ENCODE results near the gene AKT2. TPM values are rescaled to one million over a fixed set of nuclear protein-coding genes. Genes with fewer than 3 reads are reported as not detected.
A peak's percentile ranks its signal among the peaks of the same experiment; 100 is the strongest.

The AKT2 gene
- total and polyA plus RNA-seq, 12 donors = 56.7 to 147 (median 123) TPM

DNA sequence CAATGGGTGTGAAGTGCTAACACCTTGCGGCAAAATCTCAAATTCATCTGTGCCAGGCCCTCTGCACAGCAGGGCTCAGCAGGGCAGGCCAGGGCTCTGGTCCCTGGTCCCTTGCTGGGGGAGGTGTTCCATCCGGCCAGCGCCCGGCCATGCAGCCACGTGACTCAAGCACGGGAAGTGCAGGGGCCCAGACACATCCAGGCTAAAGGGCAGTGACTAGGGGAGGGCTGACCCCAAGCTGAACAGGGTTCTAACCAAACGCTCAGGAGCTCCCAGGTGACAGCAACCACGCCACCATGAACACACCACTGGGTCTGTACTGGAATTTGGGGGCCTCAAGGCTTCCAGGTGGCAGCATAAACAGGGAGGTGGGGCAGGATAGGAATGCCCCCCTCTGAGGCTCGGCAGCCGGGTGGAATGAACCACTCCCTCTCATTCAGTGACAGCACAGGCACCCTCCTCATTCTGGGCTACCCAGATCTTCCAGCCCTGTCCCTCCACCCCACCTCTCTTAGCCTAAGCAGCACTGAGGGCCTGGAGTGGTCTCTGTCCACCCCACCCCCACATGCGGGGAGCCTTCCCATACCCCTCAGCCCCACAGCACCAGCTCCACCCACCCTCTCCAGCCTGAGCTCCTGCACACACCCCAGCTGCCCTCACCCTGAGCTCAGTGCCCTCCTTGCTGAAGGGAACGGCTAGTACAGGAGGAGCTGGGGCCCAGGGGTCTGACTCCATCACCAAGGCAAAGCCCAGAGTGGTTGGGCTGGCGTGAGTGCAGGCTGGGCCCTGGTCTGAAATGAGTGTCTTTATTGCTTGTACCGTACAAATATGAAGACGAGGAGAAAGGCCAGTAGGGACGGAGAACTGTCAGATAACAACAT lies 53.4 kb downstream of the AKT2 start:
- TF ChIP-seq, protein P1, sequence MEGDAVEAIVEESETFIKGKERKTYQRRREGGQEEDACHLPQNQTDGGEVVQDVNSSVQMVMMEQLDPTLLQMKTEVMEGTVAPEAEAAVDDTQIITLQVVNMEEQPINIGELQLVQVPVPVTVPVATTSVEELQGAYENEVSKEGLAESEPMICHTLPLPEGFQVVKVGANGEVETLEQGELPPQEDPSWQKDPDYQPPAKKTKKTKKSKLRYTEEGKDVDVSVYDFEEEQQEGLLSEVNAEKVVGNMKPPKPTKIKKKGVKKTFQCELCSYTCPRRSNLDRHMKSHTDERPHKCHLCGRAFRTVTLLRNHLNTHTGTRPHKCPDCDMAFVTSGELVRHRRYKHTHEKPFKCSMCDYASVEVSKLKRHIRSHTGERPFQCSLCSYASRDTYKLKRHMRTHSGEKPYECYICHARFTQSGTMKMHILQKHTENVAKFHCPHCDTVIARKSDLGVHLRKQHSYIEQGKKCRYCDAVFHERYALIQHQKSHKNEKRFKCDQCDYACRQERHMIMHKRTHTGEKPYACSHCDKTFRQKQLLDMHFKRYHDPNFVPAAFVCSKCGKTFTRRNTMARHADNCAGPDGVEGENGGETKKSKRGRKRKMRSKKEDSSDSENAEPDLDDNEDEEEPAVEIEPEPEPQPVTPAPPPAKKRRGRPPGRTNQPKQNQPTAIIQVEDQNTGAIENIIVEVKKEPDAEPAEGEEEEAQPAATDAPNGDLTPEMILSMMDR (IDR thresholded peaks at IDR 0.05) = no peak
- Histone ChIP-seq H3K4me1 (peaks cover 7 to 27% (median 16%) of the 10 kb centered on the region in 9 donors), H3K27ac (peak overlapping the region in 6 of 10 donors; percentile 25 to 65 (median 44)), H3K9me3 (no peaks in the 10 kb centered on the region), H3K27me3 (peaks cover 0 to 13% (median under 1%) of the 10 kb centered on the region in 7 donors), H3K4me3 (no peak overlapping the region), H3K36me3 (peaks cover 0 to 43% (median 18%) of the 10 kb centered on the region in 9 donors)
- DNase-seq = peak in 1 of 2 donors; percentile 35
- peak; percentile 35 to 79 (median 72) for ATAC-seq
- WGBS, 2 donors = 37 to 46% methylated on average over 16 of the region's 16 CpGs
- intact Hi-C loops (cut with DNase I) = loop anchor here in 1 of 10 donors (5.0 kb wide), 1 partner anchor 51 kb away; no protein-coding TSS in a partner anchor

DNA sequence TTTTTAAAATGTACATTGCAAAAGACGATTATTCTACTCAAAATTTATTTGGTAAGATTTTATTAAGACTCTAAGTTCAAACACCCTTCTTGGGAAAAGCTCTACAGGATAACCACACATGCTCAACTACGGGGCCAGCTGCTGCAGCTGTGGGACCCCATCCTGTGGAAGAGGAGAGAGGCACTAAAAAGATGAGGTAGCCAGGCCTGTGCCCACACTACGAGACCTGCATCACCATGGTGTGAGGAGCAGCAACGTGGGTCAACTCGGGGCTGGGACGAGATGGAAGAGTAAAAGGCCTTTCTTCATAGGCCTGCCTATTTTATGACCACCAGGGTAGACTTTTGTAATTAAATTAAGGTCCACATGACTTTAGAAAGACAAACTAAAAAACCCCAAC lies 54.1 kb downstream of the AKT2 start:
- ATAC-seq = no peak
- intact Hi-C loops (cut with DNase I) = loop anchor here in 1 of 10 donors (5.0 kb wide), 1 partner anchor 51 kb away; no protein-coding TSS in a partner anchor
- Histone ChIP-seq H3K27ac (peak overlapping the region in 3 of 10 donors; percentile 25 to 65 (median 60)), H3K4me1 (peaks cover 13 to 34% (median 23%) of the 10 kb centered on the region in 9 donors), H3K9me3 (no peaks in the 10 kb centered on the region), H3K36me3 (peaks cover 0 to 36% (median 12%) of the 10 kb centered on the region in 9 donors), H3K4me3 (no peak overlapping the region), H3K27me3 (peaks cover 5 to 20% (median 7%) of the 10 kb centered on the region in 7 donors)
- TF ChIP-seq, protein P1 (IDR thresholded peaks at IDR 0.05) = no peak
- no peak for DNase-seq
- WGBS, 2 donors = 91 to 92% methylated on average over 6 of the region's 6 CpGs

DNA sequence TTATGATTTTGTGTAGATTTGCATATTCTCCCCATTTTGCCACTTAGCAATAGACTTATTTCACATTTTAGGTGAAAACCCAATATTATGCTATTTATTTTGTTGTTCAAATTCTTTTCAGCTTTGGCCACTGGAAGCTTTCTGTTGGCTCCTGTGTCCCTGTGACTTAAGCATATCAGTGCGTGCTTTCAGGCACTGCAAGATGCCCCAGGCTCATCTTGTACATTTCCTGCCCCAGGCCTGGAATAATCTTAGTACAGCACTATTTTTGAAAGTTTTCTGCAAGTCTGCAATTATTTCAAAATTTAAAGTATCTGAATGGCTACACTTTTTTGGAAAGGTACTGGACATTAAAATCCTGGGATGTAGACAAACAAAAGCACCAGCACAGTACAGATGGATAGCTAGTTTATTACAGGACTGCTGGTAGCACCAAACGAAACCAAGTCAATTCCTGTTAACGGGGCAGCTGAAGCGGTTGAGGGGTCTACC lies 55.2 kb downstream of the AKT2 start:
- DNase-seq (no peak), ATAC-seq (no peak)
- Histone ChIP-seq H3K27me3 (peaks cover 5 to 31% (median 16%) of the 10 kb centered on the region in 7 donors), H3K27ac (no peak overlapping the region), H3K36me3 (peaks cover 0 to 25% (median 3%) of the 10 kb centered on the region in 9 donors), H3K4me1 (peaks cover 16 to 41% (median 30%) of the 10 kb centered on the region in 9 donors), H3K4me3 (no peak overlapping the region), H3K9me3 (no peaks in the 10 kb centered on the region)
- TF ChIP-seq, protein P1 (IDR thresholded peaks at IDR 0.05) = no peak
- intact Hi-C loops (cut with DNase I) = loop anchor here in 2 of 10 donors (5.0 to 10.0 kb wide), 2 partner anchors 52 to 435 kb away; no protein-coding TSS in a partner anchor
- WGBS, 2 donors = 75 to 80% methylated on average over 4 of the region's 4 CpGs

DNA sequence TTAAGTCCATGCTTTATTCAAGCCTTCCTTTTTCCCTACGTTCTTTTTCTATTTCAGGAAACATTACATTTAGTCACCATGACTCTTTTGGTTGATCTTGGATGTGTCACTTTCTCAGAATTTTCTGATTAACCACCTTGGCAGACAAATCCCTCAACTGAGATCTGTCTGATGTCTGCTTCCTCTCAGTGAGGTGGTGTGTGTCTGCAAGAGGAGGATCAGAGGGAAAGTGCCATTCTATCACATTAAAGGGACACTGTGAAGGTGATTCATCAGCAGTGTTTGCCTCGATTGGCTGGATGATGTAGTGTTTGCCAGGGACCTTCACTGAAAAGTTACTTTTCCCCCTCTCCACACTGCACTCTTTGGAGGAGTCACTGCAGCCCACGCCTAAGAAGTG lies 55.7 kb downstream of the AKT2 start:
- no peak for DNase-seq
- no peak overlapping the region for H3K4me3 ChIP-seq
- intact Hi-C loops (cut with DNase I) = loop anchor here in 1 of 10 donors (10.0 kb wide), 1 partner anchor 435 kb away; no protein-coding TSS in a partner anchor
- H3K27me3 ChIP-seq = peaks cover 5 to 36% (median 21%) of the 10 kb centered on the region in 7 donors
- no peak overlapping the region for H3K27ac ChIP-seq
- peaks cover 0 to 20% (median 0%) of the 10 kb centered on the region in 9 donors for H3K36me3 ChIP-seq
- TF ChIP-seq, protein P1 (IDR thresholded peaks at IDR 0.05) = no peak
- H3K9me3 ChIP-seq = no peaks in the 10 kb centered on the region
- WGBS, 2 donors = 42 to 50% methylated on average over 3 of the region's 3 CpGs
- ATAC-seq = no peak
- peaks cover 16 to 41% (median 30%) of the 10 kb centered on the region in 9 donors for H3K4me1 ChIP-seq

All from heart right ventricle (tissue), 16 donors.